GM19468 (cell line): Measurements from ENCODE around the gene ZNF274.
"Not testable (repeated sequence)": the region's sequence is repeated elsewhere in the genome, so short reads cannot be mapped to it uniquely, and the experiment has no call there.

ENCODE experiments used
- ATAC-seq: cut with Tn5 transposase; IDR thresholded peaks from one replicate; pipeline ENCODE4 v1.9.1; 2021; ENCODE audit warnings: mild to moderate bottlenecking, moderate library complexity, moderate number of reproducible peaks; ENCODE audit not compliant: unreplicated experiment; ENCODE audit errors: extremely low read depth

ZNF274 gene

GRCh38 chr19:58209577-58209976 is 26.7 kb downstream of the ZNF274 start:
- ATAC-seq = no peak

- no peak for ATAC-seq
These were observed 29.6 kb downstream of the ZNF274 start for GRCh38 chr19:58212336-58213074.

GRCh38 chr19:58213075-58213369 is 30.2 kb downstream of the ZNF274 start:
- no peak for ATAC-seq

- ATAC-seq = no peak
These were observed 34.2 kb downstream of the ZNF274 start for GRCh38 chr19:58217069-58217481.

DNA sequence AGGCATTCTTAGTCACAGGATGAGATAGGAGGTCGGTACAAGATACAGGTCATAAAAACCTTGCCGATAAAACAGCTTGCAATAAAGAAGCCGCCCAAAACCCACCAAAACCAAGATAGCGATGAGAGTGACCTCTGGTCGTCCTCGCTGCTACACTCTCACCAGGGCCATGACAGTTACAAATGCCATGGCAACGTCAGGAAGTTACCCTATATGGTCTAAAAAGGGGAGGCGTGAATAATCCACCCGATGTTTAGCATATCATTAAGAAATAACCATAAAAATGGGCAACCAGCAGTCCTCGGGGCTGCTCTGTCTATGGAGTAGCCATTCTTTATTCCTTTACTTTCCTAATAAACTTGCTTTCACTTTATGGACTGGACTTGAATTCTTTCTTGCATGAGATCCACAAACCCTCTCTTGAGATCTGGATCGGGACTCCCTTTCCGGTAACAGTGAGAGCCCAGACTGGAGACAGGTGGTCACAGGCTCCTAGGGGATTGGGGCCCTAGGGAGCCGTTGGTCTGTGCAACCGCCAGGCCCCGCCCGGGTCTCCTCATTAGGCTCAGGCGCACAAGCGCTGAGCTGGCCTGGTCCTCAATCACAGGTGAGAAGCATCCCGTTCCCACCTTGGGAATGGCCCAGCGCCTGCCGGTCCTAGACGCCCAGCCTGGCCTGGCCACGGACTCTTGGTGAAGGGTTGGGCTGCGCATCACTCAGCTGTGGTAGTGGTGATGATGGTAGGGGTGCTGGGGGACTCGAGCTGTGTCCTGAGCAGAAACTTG is 34.9 kb downstream of the ZNF274 start:
- no peak for ATAC-seq

DNA sequence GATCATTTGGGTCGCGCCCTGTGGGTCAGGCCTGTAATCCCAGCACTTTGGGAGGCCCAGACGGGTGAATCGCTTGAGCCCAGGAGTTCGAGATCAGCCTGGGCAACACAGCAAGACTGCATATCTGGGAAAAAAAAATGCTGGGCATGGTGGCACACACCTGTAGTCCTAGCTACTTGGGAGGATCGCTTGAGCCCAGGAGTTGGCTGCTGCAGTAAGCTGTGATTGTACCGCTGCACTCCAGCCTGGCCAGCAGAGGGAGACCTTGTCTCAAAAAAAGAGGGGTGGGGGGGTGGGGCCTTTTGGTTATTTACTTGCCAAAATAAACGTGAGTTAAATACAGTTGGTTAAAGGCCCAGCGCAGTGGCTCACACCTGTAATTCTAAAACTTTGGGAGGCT is 36.0 kb downstream of the ZNF274 start:
- ATAC-seq = no peak

GRCh38 chr19:58227964-58228584 is 45.2 kb downstream of the ZNF274 start:
- no peak for ATAC-seq

DNA sequence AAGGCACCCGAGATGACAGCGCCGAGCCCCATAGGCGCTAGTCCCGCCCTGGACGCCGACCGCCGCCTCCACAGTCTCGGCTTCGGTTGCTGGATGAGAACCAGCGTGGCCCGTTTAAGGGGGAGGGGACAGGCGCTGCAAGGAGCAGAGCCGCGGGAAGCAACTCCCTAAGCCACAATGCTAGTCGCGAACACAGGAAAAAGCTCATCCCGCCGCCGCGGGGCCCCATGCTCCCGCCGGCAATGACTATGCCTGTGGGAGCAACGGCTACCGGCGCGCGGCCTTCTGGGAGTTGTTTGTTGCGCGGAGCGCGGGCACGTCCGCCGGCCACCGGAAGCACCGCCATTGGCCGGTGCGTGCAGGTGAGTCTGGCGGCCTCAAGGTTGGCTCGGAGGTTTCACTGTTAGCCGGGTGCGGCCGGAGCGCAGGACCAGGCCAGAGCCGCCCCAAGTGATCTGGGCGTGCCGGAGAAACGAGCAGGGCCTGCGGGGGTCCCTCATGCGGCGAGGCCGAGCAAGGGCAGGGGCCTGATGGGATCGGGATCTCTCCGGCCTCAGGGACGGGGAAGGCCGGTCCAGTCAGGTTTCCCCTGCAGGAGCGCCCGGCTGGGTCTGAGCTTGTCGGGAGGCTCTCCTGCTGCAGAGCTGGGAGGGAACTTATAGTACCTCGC is 45.9 kb downstream of the ZNF274 start, which contains the start of gene ZNF544:
ZNF544 (plus strand) TSS at position 330 of the 670 bp plus-strand sequence. CDS start 15,110 bp downstream, outside the sequence.
- no peak for ATAC-seq

GRCh38 chr19:58229255-58229639 is 46.4 kb downstream of the ZNF274 start:
- ATAC-seq = no peak

DNA sequence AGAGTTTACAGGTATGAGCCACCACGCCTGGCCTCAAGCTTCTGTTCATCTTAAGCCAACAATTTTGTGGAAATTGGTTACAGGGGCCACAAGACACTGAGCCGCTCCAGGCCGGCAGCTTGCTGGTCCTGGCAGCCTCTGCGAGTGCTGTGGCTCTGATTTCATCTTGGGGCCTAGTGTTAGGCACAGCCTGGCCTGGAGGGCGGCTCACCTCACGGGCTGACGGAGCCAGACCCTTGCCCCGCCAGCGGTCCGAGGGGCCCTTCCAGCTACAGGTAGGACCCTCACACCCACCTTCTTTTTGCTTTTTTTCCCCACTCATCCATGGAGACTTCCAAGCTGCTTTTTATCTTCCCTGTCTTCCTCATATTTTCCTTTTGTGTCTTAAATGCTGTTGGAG is 54.5 kb downstream of the ZNF274 start:
- no peak for ATAC-seq

- ATAC-seq = no peak
These were observed 60.5 kb downstream of the ZNF274 start for GRCh38 chr19:58243351-58243750.

DNA sequence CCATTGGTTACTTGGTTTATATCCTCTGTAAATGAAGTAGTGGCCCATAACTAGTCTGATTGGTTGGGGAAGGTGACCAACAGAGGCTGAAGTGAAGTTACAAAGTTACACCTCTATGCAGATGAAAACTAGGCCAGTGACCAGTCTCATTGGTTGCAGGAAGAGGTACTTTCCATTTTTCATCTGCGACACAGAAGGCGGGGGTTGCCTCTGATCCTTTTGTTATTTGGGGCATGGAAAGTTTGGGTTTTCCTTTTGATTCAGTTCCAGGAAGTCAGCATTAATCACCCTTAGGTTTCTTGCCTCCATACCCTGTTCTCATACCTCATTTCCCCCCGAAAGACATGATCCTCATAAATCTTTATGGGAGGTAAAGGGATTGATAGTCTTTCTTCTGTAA is 66.0 kb downstream of the ZNF274 start:
- ATAC-seq = no peak

GRCh38 chr19:58252102-58252685 is 69.3 kb downstream of the ZNF274 start:
- ATAC-seq = no peak

DNA sequence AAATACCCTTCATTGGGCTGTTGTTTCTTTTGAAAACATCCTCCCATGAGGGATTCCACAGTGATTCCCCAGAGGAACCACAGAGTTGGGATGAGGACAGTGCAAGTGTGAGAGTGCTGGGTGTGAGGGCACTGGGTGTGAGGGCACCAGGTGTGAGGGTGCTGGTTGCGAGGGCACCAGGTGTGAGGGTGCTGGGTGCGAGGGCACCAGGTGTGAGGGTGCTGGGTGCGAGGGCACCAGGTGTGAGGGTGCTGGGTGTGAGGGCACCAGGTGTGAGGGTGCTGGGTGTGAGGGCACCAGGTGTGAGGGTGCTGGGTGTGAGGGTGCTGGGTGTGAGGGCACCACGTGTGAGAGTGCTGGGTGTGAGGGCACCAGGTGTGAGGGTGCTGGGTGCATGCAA is 75.4 kb downstream of the ZNF274 start:
- not testable (repeated sequence) for ATAC-seq

DNA sequence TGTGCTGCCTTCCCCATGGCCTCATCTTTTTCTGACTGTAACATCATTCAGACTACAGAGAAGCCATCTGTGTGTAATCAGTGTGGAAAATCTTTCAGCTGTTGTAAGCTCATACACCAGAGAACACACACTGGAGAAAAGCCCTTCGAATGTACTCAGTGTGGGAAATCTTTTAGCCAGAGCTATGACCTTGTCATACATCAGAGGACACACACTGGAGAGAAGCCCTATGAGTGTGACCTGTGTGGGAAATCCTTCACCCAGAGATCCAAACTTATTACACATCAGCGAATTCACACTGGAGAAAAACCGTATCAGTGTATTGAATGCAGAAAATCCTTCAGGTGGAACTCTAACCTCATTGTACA is 78.7 kb downstream of the ZNF274 start:
- ATAC-seq = no peak

- no peak for ATAC-seq
These were observed 79.4 kb downstream of the ZNF274 start for GRCh38 chr19:58261968-58262921.

DNA sequence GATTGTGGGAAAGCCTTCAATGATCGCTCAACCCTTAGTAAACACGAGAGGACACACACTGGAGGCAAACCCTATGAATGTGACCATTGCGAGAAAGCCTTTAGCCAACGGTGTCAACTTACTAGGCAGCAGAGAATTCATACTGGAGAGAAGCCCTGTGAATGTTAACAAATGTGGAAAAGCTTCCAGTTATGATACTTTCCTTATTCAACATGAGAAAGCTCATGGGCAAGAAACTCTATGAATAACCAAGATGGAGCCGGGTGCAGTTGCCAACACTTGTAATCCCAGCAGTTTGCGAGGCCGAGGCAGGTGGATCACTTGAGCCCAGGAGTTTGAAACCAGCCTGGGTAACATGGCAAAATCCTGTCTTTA is 80.0 kb downstream of the ZNF274 start:
- no peak for ATAC-seq
